ENCODE data around the gene KCNK4. TPM values are rescaled to one million over a fixed set of nuclear protein-coding genes. Genes with fewer than 3 reads are reported as not detected.

KCNK4 gene
- total RNA-seq: not detected
- under 1 TPM in 1 of 2 donors, not detected in 1; 0.09 TPM for polyA plus RNA-seq
- long read RNA-seq, donor 1: 0 reads
- long read RNA-seq, donor 2: 0 reads
- long read RNA-seq, donor 3: 0 reads
- long read RNA-seq, donor 4: 0 reads
- long read RNA-seq, donor 5: 0 reads

DNA sequence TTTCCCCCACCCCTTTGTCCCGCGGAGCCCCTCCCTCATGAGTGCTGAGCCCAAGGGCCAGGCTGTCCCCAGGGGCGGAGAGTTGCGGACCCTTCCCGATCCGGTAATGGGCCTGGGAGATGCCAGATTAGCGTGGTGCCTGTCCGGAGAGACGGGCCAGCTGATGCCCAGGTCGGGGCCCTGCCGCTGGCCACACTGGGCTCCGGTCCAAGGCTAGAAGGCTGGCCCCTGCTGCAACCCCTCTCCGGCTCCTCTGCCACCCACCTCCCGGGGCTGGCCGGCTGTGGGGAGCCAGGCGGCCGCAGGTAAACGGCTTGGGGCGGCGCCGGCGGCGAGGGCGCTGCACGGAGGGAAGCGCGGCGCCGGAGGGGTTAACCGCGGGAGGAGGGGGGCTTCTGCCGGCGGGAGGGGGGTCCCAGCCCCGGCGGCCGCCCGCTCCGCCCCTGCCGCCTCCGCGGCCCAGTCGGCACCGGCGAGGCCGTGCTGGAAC lies at the start of gene KCNK4:
Gene KCNK4 (plus strand): TSS at position 41 of the 490 bp plus-strand sequence. CDS start 1,717 bp downstream, outside the sequence.
- H3K27me3 ChIP-seq (ENCODE audit: control insufficient read depth in 3 of 3, insufficient read depth in 3 of 3, low read length in 2 of 3): peaks cover 0 to 49% (median 39%) of the 10 kb centered on the region in 3 donors
- H3K4me1 ChIP-seq (ENCODE audit: control insufficient read depth in 5 of 5, insufficient read depth in 5 of 5, low read length in 5 of 5): peaks cover 0 to 15% (median 0%) of the 10 kb centered on the region in 5 donors
- peaks cover 0 to 3% (median 0%) of the 10 kb centered on the region in 4 donors for H3K36me3 ChIP-seq (ENCODE audit: control insufficient read depth in 4 of 4, insufficient read depth in 4 of 4, low read length in 4 of 4)
- ATAC-seq (ENCODE audit: insufficient read depth, low FRiP score) (no peak), DNase-seq (no peak)
- WGBS, 2 donors: 3 to 9% methylated on average over 18 to 45 of the region's 45 CpGs
- H3K27ac ChIP-seq (ENCODE audit: low read depth in 1 of 2, low read length in 1 of 2): no peak within 1 kb of the TSS
- no peak within 1 kb of the TSS for H3K9ac ChIP-seq (ENCODE audit: insufficient read depth in 1 of 2, low read length in 2 of 2)
- TF ChIP-seq, protein P1, sequence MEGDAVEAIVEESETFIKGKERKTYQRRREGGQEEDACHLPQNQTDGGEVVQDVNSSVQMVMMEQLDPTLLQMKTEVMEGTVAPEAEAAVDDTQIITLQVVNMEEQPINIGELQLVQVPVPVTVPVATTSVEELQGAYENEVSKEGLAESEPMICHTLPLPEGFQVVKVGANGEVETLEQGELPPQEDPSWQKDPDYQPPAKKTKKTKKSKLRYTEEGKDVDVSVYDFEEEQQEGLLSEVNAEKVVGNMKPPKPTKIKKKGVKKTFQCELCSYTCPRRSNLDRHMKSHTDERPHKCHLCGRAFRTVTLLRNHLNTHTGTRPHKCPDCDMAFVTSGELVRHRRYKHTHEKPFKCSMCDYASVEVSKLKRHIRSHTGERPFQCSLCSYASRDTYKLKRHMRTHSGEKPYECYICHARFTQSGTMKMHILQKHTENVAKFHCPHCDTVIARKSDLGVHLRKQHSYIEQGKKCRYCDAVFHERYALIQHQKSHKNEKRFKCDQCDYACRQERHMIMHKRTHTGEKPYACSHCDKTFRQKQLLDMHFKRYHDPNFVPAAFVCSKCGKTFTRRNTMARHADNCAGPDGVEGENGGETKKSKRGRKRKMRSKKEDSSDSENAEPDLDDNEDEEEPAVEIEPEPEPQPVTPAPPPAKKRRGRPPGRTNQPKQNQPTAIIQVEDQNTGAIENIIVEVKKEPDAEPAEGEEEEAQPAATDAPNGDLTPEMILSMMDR (IDR thresholded peaks at IDR 0.05; ENCODE audit: control extremely low read depth, extremely low read depth): no peak
- H3K9me3 ChIP-seq (ENCODE audit: control insufficient read depth in 4 of 4, insufficient read depth in 3 of 4, low read length in 3 of 4): peaks cover 0 to 5% (median 0%) of the 10 kb centered on the region in 4 donors
- H3K4me3 ChIP-seq: peak within 1 kb of the TSS; percentile 10

DNA sequence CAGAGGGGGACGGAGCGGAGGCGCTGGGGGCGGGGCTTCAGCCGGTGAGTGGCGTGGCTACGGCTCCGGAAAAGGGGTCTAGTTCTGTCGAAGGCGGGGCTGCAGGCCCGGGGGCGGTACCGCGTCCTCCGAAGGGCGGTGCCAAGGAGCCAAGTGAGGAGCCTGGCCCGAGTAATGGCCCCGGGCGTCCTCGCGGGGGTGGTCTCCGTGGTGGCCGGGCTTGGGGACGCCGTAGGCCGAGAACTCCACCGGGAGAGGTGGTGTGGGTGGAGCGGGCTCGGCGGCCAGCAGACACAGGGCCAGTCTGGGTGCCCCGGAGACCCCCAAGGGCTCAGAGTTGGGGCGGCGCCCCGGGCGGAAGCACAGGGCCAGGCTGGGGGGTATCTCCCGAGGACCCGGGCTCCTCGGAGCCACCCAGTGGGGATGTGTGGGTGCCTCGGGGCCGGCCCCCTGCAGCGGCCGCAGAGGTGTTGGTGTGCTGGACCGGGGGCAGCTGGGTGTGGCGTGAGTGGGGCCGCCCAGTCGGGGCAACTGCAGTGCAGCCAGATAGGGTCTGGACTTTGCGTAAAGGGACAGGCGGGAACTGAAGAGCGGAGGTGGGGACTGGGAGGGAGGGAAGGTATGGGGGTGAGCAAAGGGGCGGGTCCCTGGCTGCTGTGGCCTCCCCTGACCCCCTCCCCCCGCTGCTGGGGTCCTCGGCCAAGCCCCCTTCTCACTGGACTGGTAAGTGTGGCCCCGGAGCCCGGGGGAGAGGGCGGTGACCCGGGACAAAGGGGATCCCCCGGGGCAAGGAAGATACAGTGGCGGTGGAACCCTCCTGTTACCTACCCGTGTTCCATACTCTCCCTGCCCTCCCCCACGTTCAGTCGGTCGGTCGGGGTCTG lies 49.4 kb upstream of the KCNK4 start:
- H3K27me3 ChIP-seq (ENCODE audit: control insufficient read depth in 3 of 3, insufficient read depth in 3 of 3, low read length in 2 of 3): no peaks in the 10 kb centered on the region
- TF ChIP-seq, protein P1 (IDR thresholded peaks at IDR 0.05; ENCODE audit: control extremely low read depth, extremely low read depth): no peak
- peaks cover 0 to 24% (median 20%) of the 10 kb centered on the region in 5 donors for H3K4me1 ChIP-seq (ENCODE audit: control insufficient read depth in 5 of 5, insufficient read depth in 5 of 5, low read length in 5 of 5)
- no peaks in the 10 kb centered on the region for H3K9me3 ChIP-seq (ENCODE audit: control insufficient read depth in 4 of 4, insufficient read depth in 3 of 4, low read length in 3 of 4)
- peak overlapping the region; percentile 88 to 95 for H3K27ac ChIP-seq (ENCODE audit: low read depth in 1 of 2, low read length in 1 of 2)
- ATAC-seq (ENCODE audit: insufficient read depth, low FRiP score): peak; percentile 84
- peak overlapping the region in 1 of 2 donors; percentile 53 for H3K9ac ChIP-seq (ENCODE audit: insufficient read depth in 1 of 2, low read length in 2 of 2)
- H3K4me3 ChIP-seq: peak overlapping the region; percentile 75
- peak; percentile 43 to 100 (median 56) for DNase-seq
- H3K36me3 ChIP-seq (ENCODE audit: control insufficient read depth in 4 of 4, insufficient read depth in 4 of 4, low read length in 4 of 4): peaks cover 0 to 23% (median 6%) of the 10 kb centered on the region in 4 donors
- WGBS, 2 donors: 0 to 1% methylated on average over 58 to 63 of the region's 63 CpGs

DNA sequence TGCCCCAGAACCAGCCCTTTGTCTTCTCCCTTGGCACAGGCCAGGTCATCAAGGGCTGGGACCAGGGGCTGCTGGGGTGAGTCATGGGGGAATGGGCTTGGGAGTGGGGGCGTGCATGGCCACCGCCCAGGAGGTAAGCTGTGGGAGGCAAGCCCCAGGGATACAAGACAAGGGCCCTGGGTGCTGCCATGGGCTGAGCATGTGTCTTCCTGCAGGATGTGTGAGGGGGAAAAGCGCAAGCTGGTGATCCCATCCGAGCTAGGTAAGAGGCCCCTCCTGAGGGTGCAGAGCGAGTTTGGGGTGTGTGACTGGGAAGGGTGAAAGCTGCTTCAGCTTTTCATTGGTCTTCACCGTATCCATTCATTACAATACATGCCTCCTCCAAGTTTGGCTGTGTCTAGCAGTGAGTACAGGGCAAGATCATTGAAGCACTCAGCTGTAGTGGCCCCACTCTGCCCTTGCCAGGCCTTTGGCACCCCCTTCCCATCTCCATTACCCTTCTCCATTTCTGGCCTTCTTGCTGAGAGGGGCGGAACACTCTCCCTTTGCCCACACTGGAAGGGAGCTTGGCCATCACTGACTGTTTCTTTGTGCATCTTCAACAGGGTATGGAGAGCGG lies 47.8 kb upstream of the KCNK4 start:
- Histone ChIP-seq H3K4me1 (ENCODE audit: control insufficient read depth in 5 of 5, insufficient read depth in 5 of 5, low read length in 5 of 5) (peaks cover 0 to 31% (median 17%) of the 10 kb centered on the region in 5 donors), H3K9me3 (ENCODE audit: control insufficient read depth in 4 of 4, insufficient read depth in 3 of 4, low read length in 3 of 4) (no peaks in the 10 kb centered on the region), H3K27me3 (ENCODE audit: control insufficient read depth in 3 of 3, insufficient read depth in 3 of 3, low read length in 2 of 3) (no peaks in the 10 kb centered on the region), H3K27ac (ENCODE audit: low read depth in 1 of 2, low read length in 1 of 2) (no peak overlapping the region), H3K9ac (ENCODE audit: insufficient read depth in 1 of 2, low read length in 2 of 2) (no peak overlapping the region), H3K4me3 (no peak overlapping the region), H3K36me3 (ENCODE audit: control insufficient read depth in 4 of 4, insufficient read depth in 4 of 4, low read length in 4 of 4) (peaks cover 0 to 15% (median 3%) of the 10 kb centered on the region in 4 donors)
- TF ChIP-seq, protein P1 (IDR thresholded peaks at IDR 0.05; ENCODE audit: control extremely low read depth, extremely low read depth): no peak
- 89 to 91% methylated on average over 8 of the region's 8 CpGs for WGBS, 2 donors
- ATAC-seq (ENCODE audit: insufficient read depth, low FRiP score): no peak
- no peak for DNase-seq

Data from lung (tissue), 16 donors.